T follicular helper cell (primary cell): ENCODE results near the gene JADE1.

Experiments used
- DNase-seq: peaks from one replicate; pipeline ENCODE4 v3.0.0-alpha.2; 2020; ENCODE audit warnings: low read depth

The JADE1 gene

GRCh38 chr4:128876200-128876599 lies 66.7 kb downstream of the JADE1 start:
- no peak for DNase-seq

DNA sequence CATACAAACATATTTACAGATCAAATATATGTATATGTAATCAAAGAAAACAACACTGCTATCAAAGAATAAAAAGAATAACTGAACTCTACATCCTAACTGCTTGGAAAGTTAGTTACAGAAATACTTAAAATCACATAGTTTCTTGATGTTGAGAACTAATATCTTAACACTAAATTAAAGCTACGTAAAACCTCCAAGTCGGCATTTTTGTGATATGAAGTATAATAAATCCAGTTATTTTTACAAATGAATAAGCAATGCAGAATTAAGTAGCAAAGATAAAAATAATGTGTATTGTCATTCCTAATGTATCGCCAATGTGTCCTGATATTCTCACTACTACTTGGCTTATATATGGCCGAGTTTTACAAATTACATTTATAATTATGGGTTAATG lies 68.4 kb downstream of the JADE1 start:
- DNase-seq: no peak

DNA sequence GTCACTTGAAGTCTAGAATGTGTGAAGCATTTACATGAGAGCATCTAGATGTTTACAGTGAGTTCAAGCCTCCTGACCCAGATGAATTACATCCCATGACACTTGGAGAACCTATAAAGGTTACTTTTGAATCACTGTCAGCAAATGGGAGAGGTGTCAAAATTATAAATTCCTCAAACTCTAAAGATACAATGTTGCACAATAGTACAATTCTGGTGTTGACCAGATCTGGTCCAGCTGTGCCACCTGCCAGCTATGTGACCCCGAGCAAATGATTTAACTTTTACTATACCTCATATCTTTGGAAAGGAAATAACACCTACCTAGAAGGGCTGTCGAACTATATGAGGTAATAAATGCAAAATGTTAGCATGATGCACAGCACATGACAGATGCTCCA lies 69.8 kb downstream of the JADE1 start:
- DNase-seq: no peak

DNA sequence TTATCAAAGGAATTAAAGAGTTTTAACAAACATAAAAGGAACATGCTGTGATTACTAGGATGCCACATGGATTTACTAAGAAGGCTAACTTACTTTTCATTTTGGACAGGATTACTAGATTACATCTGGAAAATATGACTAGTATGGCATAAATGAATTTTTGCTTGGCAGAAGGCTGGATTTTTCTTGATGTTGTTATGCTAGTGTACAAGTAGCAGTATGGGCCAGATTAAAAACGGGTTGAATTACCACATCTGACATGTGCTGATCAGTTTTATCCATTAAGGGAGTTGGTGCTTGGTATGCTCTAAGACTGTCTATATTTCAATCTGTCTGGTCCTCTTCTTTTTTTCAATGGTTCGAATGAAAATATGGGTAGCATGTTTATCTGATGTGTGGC lies 70.5 kb downstream of the JADE1 start:
- no peak for DNase-seq

GRCh38 chr4:128880662-128881061 lies 71.2 kb downstream of the JADE1 start:
- no peak for DNase-seq

DNA sequence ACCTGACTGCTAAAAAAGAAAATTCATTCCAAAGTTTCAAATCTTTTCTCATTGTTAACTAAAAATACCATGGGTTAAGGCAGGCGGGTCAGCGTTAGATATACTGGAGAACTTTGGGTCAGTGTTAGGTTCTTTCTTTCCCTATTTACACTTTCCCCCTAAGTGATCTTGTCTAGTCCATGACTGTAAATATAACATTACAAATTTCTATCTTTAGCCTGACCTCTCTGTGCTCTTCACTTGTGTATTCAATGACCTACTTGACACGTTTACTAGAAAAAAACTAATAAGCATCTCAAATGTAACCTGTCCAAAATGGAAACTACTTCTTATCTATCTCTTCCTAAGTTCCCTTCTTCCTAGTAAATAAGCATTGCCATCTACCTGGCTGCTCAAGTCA lies 95.3 kb downstream of the JADE1 start:
- no peak for DNase-seq

DNA sequence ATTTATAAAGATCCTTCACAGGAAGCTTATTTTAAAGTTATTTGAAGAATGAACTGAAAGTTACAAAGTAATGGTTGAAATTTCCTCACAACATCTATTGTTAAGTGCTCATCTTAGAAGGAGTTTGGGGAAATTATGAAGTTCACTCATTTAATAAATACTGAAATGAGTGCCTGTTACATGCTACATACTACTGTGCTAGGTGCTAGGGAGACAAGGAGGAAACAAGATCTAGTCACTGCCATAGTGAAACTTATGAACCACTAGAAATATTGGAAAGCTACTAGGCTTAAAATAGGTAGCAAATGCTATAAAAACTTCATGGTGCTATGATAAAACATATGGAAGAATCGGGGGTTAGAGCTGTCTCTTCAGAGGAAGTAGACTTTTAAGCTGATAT lies 97.1 kb downstream of the JADE1 start:
- DNase-seq: no peak

DNA sequence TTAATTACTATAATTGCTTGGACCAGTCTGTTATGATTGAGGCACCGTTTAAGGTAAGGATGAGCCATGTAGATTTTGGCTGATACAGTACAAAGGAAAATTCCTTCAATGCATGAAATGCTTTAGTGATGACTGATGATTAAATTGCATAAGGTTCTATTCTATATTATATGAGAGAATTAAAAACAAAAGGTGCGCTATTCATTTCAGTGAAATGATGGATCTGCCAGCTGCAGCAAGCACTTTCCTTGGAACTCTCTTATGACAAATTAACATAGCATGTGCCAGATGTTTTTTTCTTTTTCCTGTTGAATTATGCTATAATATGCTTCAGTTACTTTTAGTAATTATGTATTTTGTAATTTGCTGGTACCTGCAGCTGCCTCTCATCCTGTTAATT lies 98.5 kb downstream of the JADE1 start:
- no peak for DNase-seq

DNA sequence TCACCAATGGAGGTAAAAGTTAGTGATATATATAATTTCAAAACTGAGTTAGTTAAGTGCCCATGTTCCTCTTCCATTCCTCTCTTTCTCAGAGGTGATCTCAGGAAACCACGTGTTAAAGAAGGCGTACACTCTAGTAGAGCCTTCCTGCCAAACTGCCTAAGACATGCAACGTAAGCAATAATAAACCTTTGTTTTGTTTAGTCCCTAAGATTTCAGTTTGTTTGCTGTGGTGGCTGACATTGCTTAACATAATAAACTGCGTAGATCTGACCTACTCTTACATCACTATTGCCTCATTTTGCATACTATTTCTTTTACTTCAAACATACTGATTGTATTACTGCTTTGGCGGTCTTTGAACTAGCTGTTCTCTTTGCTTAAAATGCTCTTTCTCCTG lies 99.2 kb downstream of the JADE1 start:
- no peak for DNase-seq

DNA sequence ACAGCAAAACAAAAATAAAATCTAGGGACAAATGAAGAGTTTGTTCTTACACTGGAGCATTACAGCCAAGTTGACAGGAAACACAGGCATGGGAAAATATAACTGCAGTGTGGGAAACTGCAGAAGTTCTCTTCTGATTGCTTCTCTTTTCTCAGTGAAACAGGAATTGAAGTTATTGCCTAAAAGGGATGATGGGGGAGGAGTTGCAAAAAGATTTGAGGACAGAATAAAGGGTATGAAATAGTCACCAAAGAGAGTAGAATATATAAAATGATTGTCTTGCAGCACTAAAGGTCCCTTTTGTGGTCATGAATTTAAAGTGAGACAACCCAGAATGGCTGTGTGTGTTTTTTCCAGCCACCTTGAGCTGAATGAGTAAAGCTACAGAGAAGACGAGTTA lies 103.7 kb downstream of the JADE1 start:
- DNase-seq: no peak

DNA sequence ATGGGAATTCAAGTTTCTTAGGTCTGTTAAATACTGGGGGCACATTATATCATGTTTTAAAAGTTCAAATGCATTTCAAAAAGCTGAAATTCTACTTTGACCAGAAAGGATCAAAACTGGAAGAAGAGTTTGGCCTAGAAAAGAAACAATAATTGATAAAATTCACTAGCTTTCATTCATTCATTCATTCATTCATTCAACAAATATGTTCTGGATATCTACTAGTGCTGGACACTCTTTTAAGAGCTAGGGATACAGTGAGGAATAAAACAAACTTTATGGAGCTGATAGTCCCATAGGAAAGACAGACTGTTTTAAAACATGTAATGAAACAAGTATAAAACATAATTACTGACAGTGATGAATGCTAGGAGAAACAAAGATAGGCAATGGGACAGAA lies 106.0 kb downstream of the JADE1 start:
- DNase-seq: no peak

GRCh38 chr4:128916832-128917231 lies 107.3 kb downstream of the JADE1 start:
- DNase-seq: no peak

DNA sequence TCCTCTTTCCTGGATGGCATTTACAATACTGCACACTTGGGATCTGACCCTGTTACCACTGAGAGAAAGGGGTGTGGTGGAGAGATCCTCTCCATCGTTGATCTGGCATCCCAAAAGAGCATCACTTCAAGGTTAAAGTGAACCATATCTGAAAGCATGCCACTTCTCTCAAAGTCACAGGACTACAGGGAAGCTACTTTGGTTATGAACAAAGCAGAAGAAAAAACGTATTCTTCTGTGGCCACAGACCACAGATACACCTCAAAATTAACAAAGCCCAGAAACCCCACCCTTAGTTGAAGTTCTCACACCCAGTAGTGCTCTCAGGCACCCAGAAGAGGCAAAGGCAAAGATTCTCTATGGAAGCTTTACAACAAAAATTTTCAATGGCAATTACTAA lies 108.3 kb downstream of the JADE1 start:
- no peak for DNase-seq

GRCh38 chr4:128921954-128922353 lies 112.5 kb downstream of the JADE1 start:
- no peak for DNase-seq
